ENCODE results near the gene NFATC2.

Gene NFATC2

GRCh38 chr20:51560042-51560441 is 17.5 kb upstream of the NFATC2 start:
- no peak for TF ChIP-seq EZH2phosphoT487 (conservative IDR thresholded peaks at IDR 0.05; ENCODE audit: low read length)
- TF ChIP-seq, protein P1, sequence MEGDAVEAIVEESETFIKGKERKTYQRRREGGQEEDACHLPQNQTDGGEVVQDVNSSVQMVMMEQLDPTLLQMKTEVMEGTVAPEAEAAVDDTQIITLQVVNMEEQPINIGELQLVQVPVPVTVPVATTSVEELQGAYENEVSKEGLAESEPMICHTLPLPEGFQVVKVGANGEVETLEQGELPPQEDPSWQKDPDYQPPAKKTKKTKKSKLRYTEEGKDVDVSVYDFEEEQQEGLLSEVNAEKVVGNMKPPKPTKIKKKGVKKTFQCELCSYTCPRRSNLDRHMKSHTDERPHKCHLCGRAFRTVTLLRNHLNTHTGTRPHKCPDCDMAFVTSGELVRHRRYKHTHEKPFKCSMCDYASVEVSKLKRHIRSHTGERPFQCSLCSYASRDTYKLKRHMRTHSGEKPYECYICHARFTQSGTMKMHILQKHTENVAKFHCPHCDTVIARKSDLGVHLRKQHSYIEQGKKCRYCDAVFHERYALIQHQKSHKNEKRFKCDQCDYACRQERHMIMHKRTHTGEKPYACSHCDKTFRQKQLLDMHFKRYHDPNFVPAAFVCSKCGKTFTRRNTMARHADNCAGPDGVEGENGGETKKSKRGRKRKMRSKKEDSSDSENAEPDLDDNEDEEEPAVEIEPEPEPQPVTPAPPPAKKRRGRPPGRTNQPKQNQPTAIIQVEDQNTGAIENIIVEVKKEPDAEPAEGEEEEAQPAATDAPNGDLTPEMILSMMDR (IDR thresholded peaks at IDR 0.05; ENCODE audit: insufficient read depth, low read length, poor library complexity, severe bottlenecking), result no peak
- H3F3A ChIP-seq (ENCODE audit: insufficient read depth), result no peaks in the 10 kb centered on the region
- H4K20me1 ChIP-seq (ENCODE audit: low read depth, low read length), result no peaks in the 10 kb centered on the region
- H3K9me3 ChIP-seq (ENCODE audit: insufficient read depth, low read length), result no peaks in the 10 kb centered on the region
- H3K27me3 ChIP-seq (ENCODE audit: low read length), result no peaks in the 10 kb centered on the region
- H3K4me2 ChIP-seq (ENCODE audit: low read depth, low read length, poor library complexity, severe bottlenecking), result no peak overlapping the region
- H3K9ac ChIP-seq (ENCODE audit: low read length), result no peak overlapping the region
- H3K9me2 ChIP-seq (replicated peaks; ENCODE audit: insufficient read depth, low read length), result no peaks in the 10 kb centered on the region
- H3K36me3 ChIP-seq (ENCODE audit: low read length), result no peaks in the 10 kb centered on the region
- no peak overlapping the region for H2AFZ ChIP-seq (ENCODE audit: low read depth, low read length, severe bottlenecking)
- H3K79me2 ChIP-seq (ENCODE audit: insufficient read depth, low read length), result no peaks in the 10 kb centered on the region
- no peak overlapping the region for H3K27ac ChIP-seq (ENCODE audit: low read depth, low read length)
- no peak overlapping the region for H3K4me3 ChIP-seq (ENCODE audit: insufficient read depth, low read length, poor library complexity, severe bottlenecking)

DNA sequence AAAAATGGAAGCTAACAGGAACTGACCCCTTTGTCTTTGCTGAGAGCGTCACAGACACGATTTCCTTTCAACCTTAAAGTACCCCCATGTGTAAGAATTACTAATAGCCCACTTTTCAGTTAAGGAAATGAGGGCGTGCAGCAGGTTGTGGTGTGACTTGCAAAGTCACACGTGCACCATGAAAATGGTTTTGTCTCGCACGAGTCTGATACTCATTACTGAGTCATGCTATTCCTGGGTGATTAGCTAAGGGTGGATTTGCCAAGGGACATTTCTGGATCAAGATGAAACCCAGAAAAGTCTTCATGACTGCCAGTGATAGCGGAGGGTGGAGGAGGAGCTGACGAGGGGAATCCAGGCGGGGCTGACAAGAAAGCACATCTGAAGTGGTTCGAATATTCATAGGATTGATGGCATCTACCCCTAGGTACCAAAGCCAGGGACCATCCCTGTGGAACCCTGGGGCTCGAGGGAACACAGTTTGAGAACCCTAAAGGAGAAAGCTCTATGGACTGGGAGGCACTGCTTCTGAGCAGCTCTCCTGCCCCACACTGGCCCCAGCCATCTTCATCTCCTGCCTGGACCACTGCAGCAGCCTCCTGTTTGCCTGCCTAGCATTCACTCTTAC is 12.1 kb upstream of the NFATC2 start:
- Histone ChIP-seq H3K4me3 (ENCODE audit: insufficient read depth, low read length, poor library complexity, severe bottlenecking) (no peak overlapping the region), H3K9me2 (replicated peaks; ENCODE audit: insufficient read depth, low read length) (no peaks in the 10 kb centered on the region), H3K4me2 (ENCODE audit: low read depth, low read length, poor library complexity, severe bottlenecking) (no peak overlapping the region), H3K9me3 (ENCODE audit: insufficient read depth, low read length) (no peaks in the 10 kb centered on the region), H2AFZ (ENCODE audit: low read depth, low read length, severe bottlenecking) (no peak overlapping the region), H3K27ac (ENCODE audit: low read depth, low read length) (no peak overlapping the region), H4K20me1 (ENCODE audit: low read depth, low read length) (no peaks in the 10 kb centered on the region), H3K9ac (ENCODE audit: low read length) (no peak overlapping the region), H3F3A (ENCODE audit: insufficient read depth) (no peaks in the 10 kb centered on the region), H3K27me3 (ENCODE audit: low read length) (no peaks in the 10 kb centered on the region), H3K36me3 (ENCODE audit: low read length) (no peaks in the 10 kb centered on the region), H3K79me2 (ENCODE audit: insufficient read depth, low read length) (no peaks in the 10 kb centered on the region)
- no peak for TF ChIP-seq EZH2phosphoT487 (conservative IDR thresholded peaks at IDR 0.05; ENCODE audit: low read length)
- TF ChIP-seq, protein P1 (IDR thresholded peaks at IDR 0.05; ENCODE audit: insufficient read depth, low read length, poor library complexity, severe bottlenecking), result no peak

GRCh38 chr20:51553897-51554486 is 11.5 kb upstream of the NFATC2 start:
- Histone ChIP-seq H3K4me3 (ENCODE audit: insufficient read depth, low read length, poor library complexity, severe bottlenecking) (no peak overlapping the region), H3K9ac (ENCODE audit: low read length) (no peak overlapping the region), H3K9me3 (ENCODE audit: insufficient read depth, low read length) (no peaks in the 10 kb centered on the region), H4K20me1 (ENCODE audit: low read depth, low read length) (no peaks in the 10 kb centered on the region), H3K4me2 (ENCODE audit: low read depth, low read length, poor library complexity, severe bottlenecking) (no peak overlapping the region), H3K79me2 (ENCODE audit: insufficient read depth, low read length) (no peaks in the 10 kb centered on the region), H3K27ac (ENCODE audit: low read depth, low read length) (no peak overlapping the region), H3K9me2 (replicated peaks; ENCODE audit: insufficient read depth, low read length) (no peaks in the 10 kb centered on the region), H3K27me3 (ENCODE audit: low read length) (no peaks in the 10 kb centered on the region), H3F3A (ENCODE audit: insufficient read depth) (no peaks in the 10 kb centered on the region), H2AFZ (ENCODE audit: low read depth, low read length, severe bottlenecking) (no peak overlapping the region), H3K36me3 (ENCODE audit: low read length) (no peaks in the 10 kb centered on the region)
- TF ChIP-seq, protein P1 (IDR thresholded peaks at IDR 0.05; ENCODE audit: insufficient read depth, low read length, poor library complexity, severe bottlenecking), result no peak
- TF ChIP-seq EZH2phosphoT487 (conservative IDR thresholded peaks at IDR 0.05; ENCODE audit: low read length), result no peak

Data from SU-DHL-6 (cell line).